DND-41 (cell line): Measurements from ENCODE around the gene SIGMAR1.

ENCODE experiments used
- ATAC-seq: fragments of 200-7000 bp; cut with Tn5 transposase; 3 replicates; pipeline ENCODE4 v1.9.1; 2021; ENCODE audit warnings: low read depth; ENCODE audit not compliant: insufficient read depth
- DNase-seq: peaks from one replicate; pipeline ENCODE4 v3.0.0-alpha.2; 2020
- H2AFZ ChIP-seq: 2 replicates; pipeline ENCODE4 v1.6.0; 2012; ENCODE audit warnings: low read depth, low read length
- H3K27ac ChIP-seq: 2 replicates; pipeline ENCODE4 v1.5.1; 2012; ENCODE audit warnings: low read length, inconsistent platforms
- H3K27me3 ChIP-seq: fragments of 200-600 bp; sonication (generic); 2 replicates; pipeline ENCODE4 v1.6.0; 2012; ENCODE audit warnings: low read length, mild to moderate bottlenecking, inconsistent platforms; ENCODE audit not compliant: insufficient read depth, poor library complexity
- H3K36me3 ChIP-seq: 2 replicates; pipeline ENCODE4 v1.5.1; 2012; ENCODE audit warnings: low read length, inconsistent platforms; ENCODE audit not compliant: insufficient read depth
- H3K4me1 ChIP-seq: 2 replicates; pipeline ENCODE4 v1.5.1; 2012; ENCODE audit warnings: mild to moderate bottlenecking, low read length; ENCODE audit not compliant: insufficient read depth
- H3K4me2 ChIP-seq: 2 replicates; pipeline ENCODE4 v1.6.0; 2012; ENCODE audit warnings: mild to moderate bottlenecking, moderate library complexity, low read length, inconsistent platforms; ENCODE audit not compliant: insufficient read depth
- H3K4me3 ChIP-seq, 2 experiments: fragments of 200-600 bp in 1 of 2; shearing (Covaris generic) in 1 of 2; 2 replicates each; pipeline ENCODE4 v1.5.1; 2012 to 2016; ENCODE audit warnings: inconsistent platforms in 2 of 2, low read length in 2 of 2, mild to moderate bottlenecking in 2 of 2, low read depth in 1 of 2, moderate library complexity in 1 of 2
- H3K79me2 ChIP-seq: 2 replicates; pipeline ENCODE4 v1.6.0; 2012; ENCODE audit warnings: low read length, inconsistent platforms; ENCODE audit not compliant: insufficient read depth
- H3K9ac ChIP-seq: 2 replicates; pipeline ENCODE4 v1.6.0; 2012; ENCODE audit warnings: low read depth, mild to moderate bottlenecking, inconsistent platforms, low read length, moderate library complexity
- H3K9me3 ChIP-seq: 2 replicates; pipeline ENCODE4 v1.5.1; 2012; ENCODE audit warnings: low read length, moderate library complexity, mild to moderate bottlenecking, inconsistent platforms; ENCODE audit not compliant: insufficient read depth, severe bottlenecking
- H4K20me1 ChIP-seq: 2 replicates; pipeline ENCODE4 v1.6.0; 2012; ENCODE audit warnings: low read length; ENCODE audit not compliant: insufficient read depth
- EZH2 ChIP-seq: IDR thresholded peaks from 3 replicates; pipeline ENCODE4 v1.6.1; 2012; ENCODE audit warnings: borderline replicate concordance, low read depth, mild to moderate bottlenecking, moderate library complexity, low read length, inconsistent platforms; ENCODE audit not compliant: severe bottlenecking
- TF ChIP-seq, protein P1 (sequence below): IDR thresholded peaks from 2 replicates; pipeline ENCODE4 v1.5.1; 2012; ENCODE audit warnings: borderline replicate concordance, low read length, moderate library complexity, mild to moderate bottlenecking; ENCODE audit not compliant: poor library complexity, severe bottlenecking; ENCODE audit errors: extremely low read depth

Gene SIGMAR1

DNA sequence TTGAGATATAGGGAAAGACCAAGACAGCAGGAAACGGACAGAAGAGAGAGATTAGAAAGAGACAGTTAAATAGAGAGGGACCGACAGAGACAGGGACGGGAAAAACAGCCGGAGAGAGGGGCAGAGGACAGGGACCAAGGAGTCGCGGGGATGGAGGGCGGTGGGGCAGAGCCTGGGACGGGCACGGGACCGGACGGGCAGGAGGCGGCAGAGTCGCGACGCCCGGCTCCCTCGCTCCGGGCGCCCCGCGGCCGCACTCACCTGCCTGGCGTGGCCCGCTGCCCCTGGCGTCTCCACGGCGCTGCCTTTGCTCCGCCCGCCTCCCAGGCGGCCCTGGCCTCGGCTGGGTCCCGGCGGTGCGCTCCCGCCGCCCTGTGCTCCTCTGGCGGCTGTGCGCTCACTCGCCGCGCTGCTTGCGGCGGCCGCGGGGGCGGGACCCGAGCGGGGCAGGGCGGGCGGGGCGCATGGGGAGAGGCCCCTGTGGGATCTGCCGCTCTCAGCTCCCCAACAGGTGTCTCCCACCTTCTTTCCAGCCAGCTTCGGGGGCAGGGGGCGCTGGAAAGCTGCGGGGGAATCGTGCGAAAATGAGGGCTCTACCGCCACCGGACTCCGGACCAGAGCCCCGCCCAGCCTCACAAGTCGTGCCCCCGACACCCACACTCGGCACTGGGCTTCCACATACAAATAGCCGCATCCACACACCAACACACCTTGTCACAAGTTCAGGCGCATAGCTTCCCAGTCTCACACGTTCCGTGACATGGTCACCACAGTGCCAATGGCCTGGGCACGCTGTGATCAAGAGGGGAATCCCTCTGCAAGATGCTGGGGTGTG, 8.7 kb downstream of the SIGMAR1 start, which contains the start of gene ARID3C:
ARID3C (minus strand) TSS at position 411 of the 835 bp plus-strand sequence. CDS start 1,052 bp downstream, outside the sequence.
- H4K20me1 ChIP-seq, result peaks cover 3% of the 10 kb centered on the region; the same call in 1 of the 2 replicates
- DNase-seq (no peak), ATAC-seq (peak; percentile 29; the same call in 1 of the 3 replicates)
- H3K9me3 ChIP-seq, result no peaks in the 10 kb centered on the region
- no peaks in the 10 kb centered on the region for H3K4me1 ChIP-seq
- H3K79me2 ChIP-seq, result no peaks in the 10 kb centered on the region
- H3K27me3 ChIP-seq, result peaks cover 25% of the 10 kb centered on the region
- H3K4me2 ChIP-seq, result no peak within 1 kb of the TSS
- no peak within 1 kb of the TSS for H3K9ac ChIP-seq
- H3K36me3 ChIP-seq, result no peaks in the 10 kb centered on the region
- TF ChIP-seq EZH2, result no peak
- TF ChIP-seq, protein P1, sequence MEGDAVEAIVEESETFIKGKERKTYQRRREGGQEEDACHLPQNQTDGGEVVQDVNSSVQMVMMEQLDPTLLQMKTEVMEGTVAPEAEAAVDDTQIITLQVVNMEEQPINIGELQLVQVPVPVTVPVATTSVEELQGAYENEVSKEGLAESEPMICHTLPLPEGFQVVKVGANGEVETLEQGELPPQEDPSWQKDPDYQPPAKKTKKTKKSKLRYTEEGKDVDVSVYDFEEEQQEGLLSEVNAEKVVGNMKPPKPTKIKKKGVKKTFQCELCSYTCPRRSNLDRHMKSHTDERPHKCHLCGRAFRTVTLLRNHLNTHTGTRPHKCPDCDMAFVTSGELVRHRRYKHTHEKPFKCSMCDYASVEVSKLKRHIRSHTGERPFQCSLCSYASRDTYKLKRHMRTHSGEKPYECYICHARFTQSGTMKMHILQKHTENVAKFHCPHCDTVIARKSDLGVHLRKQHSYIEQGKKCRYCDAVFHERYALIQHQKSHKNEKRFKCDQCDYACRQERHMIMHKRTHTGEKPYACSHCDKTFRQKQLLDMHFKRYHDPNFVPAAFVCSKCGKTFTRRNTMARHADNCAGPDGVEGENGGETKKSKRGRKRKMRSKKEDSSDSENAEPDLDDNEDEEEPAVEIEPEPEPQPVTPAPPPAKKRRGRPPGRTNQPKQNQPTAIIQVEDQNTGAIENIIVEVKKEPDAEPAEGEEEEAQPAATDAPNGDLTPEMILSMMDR, result no peak
- no peak within 1 kb of the TSS for H3K4me3 ChIP-seq
- H2AFZ ChIP-seq, result no peak within 1 kb of the TSS
- no peak within 1 kb of the TSS for H3K27ac ChIP-seq

DNA sequence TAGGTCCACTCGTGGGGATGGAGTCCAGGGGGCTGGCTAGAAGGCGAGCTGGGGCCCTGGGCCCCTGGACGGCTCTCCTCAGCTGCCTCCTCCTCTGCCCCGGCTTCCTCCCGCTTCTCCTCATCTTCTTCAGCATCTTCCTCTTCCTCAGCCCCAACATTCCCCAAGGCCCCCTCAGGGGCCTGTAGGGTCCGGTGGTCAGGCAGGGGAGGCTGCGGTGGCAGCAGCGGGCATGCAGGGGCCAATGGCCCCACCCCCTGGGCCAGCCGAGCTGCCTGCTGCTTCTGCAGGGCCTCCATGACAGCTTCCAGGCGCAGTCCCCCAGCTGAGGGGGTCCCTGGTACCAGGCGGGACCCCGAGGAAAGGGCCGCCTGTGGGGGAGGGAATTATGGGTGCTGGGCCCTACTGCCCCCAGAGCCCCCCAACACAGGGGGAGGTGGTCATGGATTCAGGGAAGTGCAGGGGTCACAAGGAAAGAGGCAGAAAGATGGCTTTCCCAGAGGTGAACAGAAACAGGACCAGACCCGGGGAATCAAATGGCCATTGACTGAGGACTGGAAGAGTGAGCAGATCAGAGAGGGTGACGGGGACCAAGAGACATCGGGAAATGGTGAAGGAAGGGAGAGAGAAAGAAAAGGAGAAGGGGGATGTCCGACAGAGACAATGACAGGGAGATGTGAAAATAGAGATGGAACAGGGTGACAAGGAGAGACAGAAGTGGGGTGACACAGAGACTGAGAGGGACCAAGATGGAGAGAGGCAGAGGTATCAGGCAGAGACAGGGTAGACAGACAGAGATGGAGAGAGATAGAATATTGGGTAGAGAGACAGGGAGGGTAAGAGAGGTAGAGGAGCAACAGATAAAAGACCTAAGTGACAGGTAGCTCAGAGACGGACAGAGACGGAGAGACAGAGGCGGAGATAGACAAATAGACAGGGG, 9.6 kb downstream of the SIGMAR1 start:
- H3K27ac ChIP-seq, result no peak overlapping the region
- H3K9me3 ChIP-seq, result no peaks in the 10 kb centered on the region
- H3K4me3 ChIP-seq, result no peak overlapping the region
- H3K36me3 ChIP-seq, result no peaks in the 10 kb centered on the region
- no peaks in the 10 kb centered on the region for H4K20me1 ChIP-seq
- H3K27me3 ChIP-seq, result peaks cover 25% of the 10 kb centered on the region
- no peak overlapping the region for H3K4me2 ChIP-seq
- no peak for DNase-seq
- no peak overlapping the region for H2AFZ ChIP-seq
- H3K79me2 ChIP-seq, result no peaks in the 10 kb centered on the region
- no peak for ATAC-seq
- no peak overlapping the region for H3K9ac ChIP-seq
- TF ChIP-seq, protein P1, result no peak
- no peaks in the 10 kb centered on the region for H3K4me1 ChIP-seq

DNA sequence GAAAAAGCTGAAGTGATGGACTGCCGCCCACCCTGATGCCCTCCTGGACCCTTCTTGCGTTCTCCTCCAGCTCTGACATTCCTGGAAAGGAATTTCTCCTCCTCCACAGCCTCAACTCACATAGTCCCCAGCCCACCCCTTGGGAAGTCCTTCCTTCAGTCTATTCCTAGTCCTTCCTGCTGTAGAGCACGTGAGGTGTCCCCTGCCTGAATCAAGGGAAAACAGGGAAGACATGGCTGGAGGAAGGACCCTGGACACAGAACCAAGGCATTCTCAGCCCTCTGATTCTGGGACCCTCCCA, 12.5 kb downstream of the SIGMAR1 start:
- H3K27ac ChIP-seq, result no peak overlapping the region
- peaks cover 22% of the 10 kb centered on the region for H3K27me3 ChIP-seq
- peaks cover 1% of the 10 kb centered on the region for H3K79me2 ChIP-seq
- H3K36me3 ChIP-seq, result no peaks in the 10 kb centered on the region
- DNase-seq, result no peak
- H2AFZ ChIP-seq, result no peak overlapping the region
- H4K20me1 ChIP-seq, result no peaks in the 10 kb centered on the region
- H3K4me1 ChIP-seq, result peaks cover 7% of the 10 kb centered on the region
- no peak for TF ChIP-seq EZH2
- TF ChIP-seq, protein P1, result no peak
- no peak for ATAC-seq
- peaks cover 4% of the 10 kb centered on the region for H3K9me3 ChIP-seq
- no peak overlapping the region for H3K4me3 ChIP-seq
- no peak overlapping the region for H3K4me2 ChIP-seq
- no peak overlapping the region for H3K9ac ChIP-seq
